Loucy (cell line): ENCODE results near the gene RAB22A.
"Not testable (repeated sequence)": the region's sequence is repeated elsewhere in the genome, so short reads cannot be mapped to it uniquely, and the experiment has no call there.

Source experiments
- H2AFZ ChIP-seq: fragments of 200-600 bp; sonication (generic); 2 replicates; pipeline ENCODE4 v1.6.0; 2016; ENCODE audit warnings: antibody characterized with exemption, mild to moderate bottlenecking, low read length, moderate library complexity
- H3F3A ChIP-seq: fragments of 200-600 bp; 2 replicates; pipeline ENCODE4 v1.6.0; 2016; ENCODE audit warnings: antibody characterized with exemption, low read depth, mild to moderate bottlenecking
- H3K27me3 ChIP-seq: fragments of 200-600 bp; sonication (generic); 2 replicates; pipeline ENCODE4 v1.6.1; 2014; ENCODE audit warnings: low read length, mild to moderate bottlenecking; ENCODE audit not compliant: insufficient read depth, poor library complexity, severe bottlenecking
- H3K36me3 ChIP-seq: fragments of 200-600 bp; sonication (generic); 2 replicates; pipeline ENCODE4 v1.6.1; 2016; ENCODE audit warnings: low read length; ENCODE audit not compliant: insufficient read depth
- H3K4me1 ChIP-seq: fragments of 200-600 bp; sonication (generic); 2 replicates; pipeline ENCODE4 v1.5.1; 2014; ENCODE audit warnings: low read length, mild to moderate bottlenecking; ENCODE audit not compliant: insufficient read depth, poor library complexity, severe bottlenecking
- H3K4me2 ChIP-seq: fragments of 200-600 bp; sonication (generic); 2 replicates; pipeline ENCODE4 v1.6.0; 2014; ENCODE audit warnings: antibody characterized with exemption, low read length, low read depth, mild to moderate bottlenecking; ENCODE audit not compliant: poor library complexity, severe bottlenecking
- H3K4me3 ChIP-seq: fragments of 200-600 bp; sonication (generic); 2 replicates; pipeline ENCODE4 v1.5.1; 2014; ENCODE audit warnings: low read length, mild to moderate bottlenecking, mixed read lengths; ENCODE audit not compliant: poor library complexity, severe bottlenecking
- H3K79me2 ChIP-seq: fragments of 200-600 bp; sonication (generic); 2 replicates; pipeline ENCODE4 v1.6.1; 2014; ENCODE audit warnings: low read length; ENCODE audit not compliant: insufficient read depth
- H3K9ac ChIP-seq: fragments of 200-600 bp; sonication (generic); 2 replicates; pipeline ENCODE4 v1.6.0; 2014; ENCODE audit warnings: mild to moderate bottlenecking, low read depth, low read length, moderate library complexity; ENCODE audit not compliant: poor library complexity, severe bottlenecking
- H3K9me2 ChIP-seq: fragments of 200-600 bp; sonication (generic); replicated peaks from 2 replicates; pipeline ENCODE4 v1.6.1; 2016; ENCODE audit warnings: low read depth, low read length, mixed read lengths
- H3K9me3 ChIP-seq: fragments of 200-600 bp; sonication (generic); 2 replicates; pipeline ENCODE4 v1.6.1; 2014; ENCODE audit warnings: mild to moderate bottlenecking, antibody characterized with exemption, low read length, low read depth; ENCODE audit not compliant: insufficient read depth
- H4K20me1 ChIP-seq: fragments of 200-600 bp; sonication (generic); 2 replicates; pipeline ENCODE4 v1.6.0; 2014; ENCODE audit warnings: antibody characterized with exemption, low read length, mild to moderate bottlenecking; ENCODE audit not compliant: insufficient read depth, poor library complexity, severe bottlenecking
- CTCF ChIP-seq: fragments of 200-600 bp; sonication (generic); conservative IDR thresholded peaks from 2 replicates; pipeline ENCODE4 v1.5.1; 2014; ENCODE audit warnings: mild to moderate bottlenecking, antibody characterized with exemption, low read length
- EZH2phosphoT487 ChIP-seq: fragments of 200-600 bp; IDR thresholded peaks from 2 replicates; pipeline ENCODE4 v1.6.1; 2018; ENCODE audit warnings: antibody characterized with exemption, mild to moderate bottlenecking, moderate library complexity, borderline replicate concordance

RAB22A gene

GRCh38 chr20:58408603-58409246, 99.2 kb downstream of the RAB22A start:
- no peaks in the 10 kb centered on the region for H3K9me3 ChIP-seq
- H3K4me3 ChIP-seq, result no peak overlapping the region
- peaks cover 11% of the 10 kb centered on the region for H3K4me1 ChIP-seq
- H2AFZ ChIP-seq, result no peak overlapping the region
- H3K4me2 ChIP-seq, result peak overlapping the region; percentile 22
- no peaks in the 10 kb centered on the region for H3K27me3 ChIP-seq
- no peak overlapping the region for H3K9ac ChIP-seq
- H3K36me3 ChIP-seq, result no peaks in the 10 kb centered on the region
- H3K79me2 ChIP-seq, result peaks cover 92% of the 10 kb centered on the region
- TF ChIP-seq CTCF (no peak), EZH2phosphoT487 (no peak)
- H4K20me1 ChIP-seq, result peaks cover 76% of the 10 kb centered on the region
- H3F3A ChIP-seq, result no peaks in the 10 kb centered on the region
- no peaks in the 10 kb centered on the region for H3K9me2 ChIP-seq

GRCh38 chr20:58414216-58414615, 104.7 kb downstream of the RAB22A start:
- Histone ChIP-seq H3K79me2 (peaks cover 79% of the 10 kb centered on the region), H4K20me1 (peaks cover 69% of the 10 kb centered on the region), H3K36me3 (peaks cover 16% of the 10 kb centered on the region; the same call in 1 of the 2 replicates)
- not testable (repeated sequence) for H2AFZ ChIP-seq, H3F3A ChIP-seq, H3K4me2 ChIP-seq, H3K4me3 ChIP-seq, H3K9ac ChIP-seq, H3K27me3 ChIP-seq, H3K9me2 ChIP-seq, H3K9me3 ChIP-seq, H3K4me1 ChIP-seq

GRCh38 chr20:58414786-58415185, 105.3 kb downstream of the RAB22A start:
- not testable (repeated sequence) for H3K4me3 ChIP-seq, H3K27me3 ChIP-seq, H3K4me2 ChIP-seq, H2AFZ ChIP-seq, H3K4me1 ChIP-seq, H3F3A ChIP-seq, H3K9me3 ChIP-seq, H3K9ac ChIP-seq, H3K9me2 ChIP-seq
- H4K20me1 ChIP-seq, result peaks cover 67% of the 10 kb centered on the region
- H3K36me3 ChIP-seq, result peaks cover 21% of the 10 kb centered on the region; the same call in 1 of the 2 replicates
- H3K79me2 ChIP-seq, result peaks cover 79% of the 10 kb centered on the region

GRCh38 chr20:58416057-58416456, 106.5 kb downstream of the RAB22A start:
- Histone ChIP-seq H4K20me1 (peaks cover 54% of the 10 kb centered on the region), H3K9me2 (no peaks in the 10 kb centered on the region), H3K4me1 (peaks cover 8% of the 10 kb centered on the region), H3F3A (no peaks in the 10 kb centered on the region), H3K4me3 (no peak overlapping the region), H3K9me3 (no peaks in the 10 kb centered on the region), H3K4me2 (no peak overlapping the region), H3K79me2 (peaks cover 78% of the 10 kb centered on the region), H3K9ac (no peak overlapping the region), H3K36me3 (peaks cover 32% of the 10 kb centered on the region; the same call in 1 of the 2 replicates), H2AFZ (no peak overlapping the region), H3K27me3 (no peaks in the 10 kb centered on the region)
- TF ChIP-seq EZH2phosphoT487, result no peak
- TF ChIP-seq CTCF, result no peak
